ENCODE data around the gene GGACT.

The GGACT gene

DNA sequence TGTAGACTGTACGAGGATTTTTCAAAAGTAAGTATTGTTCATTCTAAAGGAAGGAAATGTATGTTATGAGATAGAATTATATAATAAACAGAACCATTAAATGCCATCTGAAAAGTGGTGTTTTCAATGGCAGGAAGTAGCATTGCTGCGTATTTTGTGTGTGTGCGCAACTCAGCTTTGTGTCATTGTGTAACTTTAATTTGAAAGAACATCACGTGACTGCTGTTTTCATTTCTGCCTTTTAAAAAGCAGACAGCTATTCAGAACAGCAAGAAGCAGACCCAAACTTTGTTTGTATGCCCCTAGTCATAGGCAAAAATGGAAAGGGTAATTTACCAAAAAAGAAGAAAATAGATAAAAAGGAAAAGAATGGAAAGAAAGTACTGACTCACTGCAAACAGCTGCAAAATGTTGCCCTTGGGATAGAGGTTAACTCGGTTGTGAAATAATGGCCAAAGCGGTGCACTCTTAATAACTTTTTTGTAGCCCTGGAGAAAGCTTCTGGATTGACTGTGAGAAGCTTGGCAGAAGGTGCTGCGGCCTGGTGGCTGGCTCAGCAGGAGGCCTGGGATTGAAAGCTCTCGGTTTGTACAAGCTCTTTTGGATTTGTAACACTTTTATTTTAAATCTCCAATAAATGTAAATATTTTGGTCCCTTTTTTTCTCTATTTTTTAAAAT, 97.3 kb downstream of the GGACT start:
- no peak overlapping the region for H3K4me3 ChIP-seq (ENCODE audit: control insufficient read depth, low read depth, low read length)
- TF ChIP-seq, protein P1, sequence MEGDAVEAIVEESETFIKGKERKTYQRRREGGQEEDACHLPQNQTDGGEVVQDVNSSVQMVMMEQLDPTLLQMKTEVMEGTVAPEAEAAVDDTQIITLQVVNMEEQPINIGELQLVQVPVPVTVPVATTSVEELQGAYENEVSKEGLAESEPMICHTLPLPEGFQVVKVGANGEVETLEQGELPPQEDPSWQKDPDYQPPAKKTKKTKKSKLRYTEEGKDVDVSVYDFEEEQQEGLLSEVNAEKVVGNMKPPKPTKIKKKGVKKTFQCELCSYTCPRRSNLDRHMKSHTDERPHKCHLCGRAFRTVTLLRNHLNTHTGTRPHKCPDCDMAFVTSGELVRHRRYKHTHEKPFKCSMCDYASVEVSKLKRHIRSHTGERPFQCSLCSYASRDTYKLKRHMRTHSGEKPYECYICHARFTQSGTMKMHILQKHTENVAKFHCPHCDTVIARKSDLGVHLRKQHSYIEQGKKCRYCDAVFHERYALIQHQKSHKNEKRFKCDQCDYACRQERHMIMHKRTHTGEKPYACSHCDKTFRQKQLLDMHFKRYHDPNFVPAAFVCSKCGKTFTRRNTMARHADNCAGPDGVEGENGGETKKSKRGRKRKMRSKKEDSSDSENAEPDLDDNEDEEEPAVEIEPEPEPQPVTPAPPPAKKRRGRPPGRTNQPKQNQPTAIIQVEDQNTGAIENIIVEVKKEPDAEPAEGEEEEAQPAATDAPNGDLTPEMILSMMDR (IDR thresholded peaks at IDR 0.05; ENCODE audit: control insufficient read depth, insufficient read depth, low read depth, low read length, missing control alignments): peak; percentile 27
- peak; percentile 59 for DNase-seq (ENCODE audit: low read depth)

GRCh38 chr13:100490692-100491091, 97.9 kb downstream of the GGACT start:
- TF ChIP-seq, protein P1 (IDR thresholded peaks at IDR 0.05; ENCODE audit: control insufficient read depth, insufficient read depth, low read depth, low read length, missing control alignments): no peak
- no peak overlapping the region for H3K4me3 ChIP-seq (ENCODE audit: control insufficient read depth, low read depth, low read length)
- DNase-seq (ENCODE audit: low read depth): no peak

DNA sequence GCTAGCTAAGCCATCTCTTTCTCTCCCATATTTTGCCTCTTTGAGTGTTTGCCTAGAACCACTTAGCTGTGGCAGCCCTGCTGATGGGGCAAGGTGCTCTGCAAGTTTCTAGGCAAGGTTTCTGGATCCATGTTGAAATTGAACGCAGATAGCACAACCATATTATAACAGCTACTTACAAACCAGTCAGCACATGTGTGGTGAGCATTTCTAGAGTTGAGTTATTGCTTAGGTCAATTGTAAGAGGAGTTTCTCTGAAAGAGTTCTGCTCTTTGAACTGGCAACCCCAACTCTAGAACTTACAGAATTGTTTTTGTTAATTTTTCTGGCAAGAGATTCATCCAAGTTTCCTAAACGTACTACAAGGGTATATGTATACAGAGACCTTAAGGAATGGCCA, 103.3 kb downstream of the GGACT start:
- TF ChIP-seq, protein P1 (IDR thresholded peaks at IDR 0.05; ENCODE audit: control insufficient read depth, insufficient read depth, low read depth, low read length, missing control alignments): no peak
- DNase-seq (ENCODE audit: low read depth): no peak
- no peak overlapping the region for H3K4me3 ChIP-seq (ENCODE audit: control insufficient read depth, low read depth, low read length)

GRCh38 chr13:100484702-100485101, 103.9 kb downstream of the GGACT start:
- H3K4me3 ChIP-seq (ENCODE audit: control insufficient read depth, low read depth, low read length): no peak overlapping the region
- DNase-seq (ENCODE audit: low read depth): peak; percentile 7
- TF ChIP-seq, protein P1 (IDR thresholded peaks at IDR 0.05; ENCODE audit: control insufficient read depth, insufficient read depth, low read depth, low read length, missing control alignments): no peak

DNA sequence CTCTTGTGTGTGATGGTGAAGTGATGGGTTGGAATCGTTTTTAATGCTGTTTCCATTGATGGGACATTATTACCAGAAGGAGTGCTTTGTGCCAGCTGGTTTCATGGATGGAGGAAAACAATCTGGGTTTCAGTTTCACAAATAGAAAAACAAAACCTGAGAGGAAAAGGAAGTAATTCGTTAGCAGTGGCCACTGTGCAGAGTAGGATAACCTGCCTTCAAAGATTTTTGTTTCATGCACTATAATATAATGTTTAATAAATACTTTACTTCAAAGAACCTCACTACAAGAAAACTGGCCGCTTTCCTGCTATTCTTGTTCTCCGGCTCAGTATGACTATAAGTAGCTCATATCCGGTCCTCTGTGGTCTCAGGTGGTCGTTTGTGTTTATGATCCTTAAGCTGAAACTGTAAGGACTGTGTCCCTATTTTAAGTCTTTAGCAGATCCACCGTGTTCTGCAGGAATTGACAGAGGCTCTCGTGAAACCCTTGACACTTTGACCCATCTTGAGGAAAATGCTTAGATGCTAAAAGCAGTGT, 104.7 kb downstream of the GGACT start:
- no peak overlapping the region for H3K4me3 ChIP-seq (ENCODE audit: control insufficient read depth, low read depth, low read length)
- TF ChIP-seq, protein P1 (IDR thresholded peaks at IDR 0.05; ENCODE audit: control insufficient read depth, insufficient read depth, low read depth, low read length, missing control alignments): no peak
- DNase-seq (ENCODE audit: low read depth): no peak

DNA sequence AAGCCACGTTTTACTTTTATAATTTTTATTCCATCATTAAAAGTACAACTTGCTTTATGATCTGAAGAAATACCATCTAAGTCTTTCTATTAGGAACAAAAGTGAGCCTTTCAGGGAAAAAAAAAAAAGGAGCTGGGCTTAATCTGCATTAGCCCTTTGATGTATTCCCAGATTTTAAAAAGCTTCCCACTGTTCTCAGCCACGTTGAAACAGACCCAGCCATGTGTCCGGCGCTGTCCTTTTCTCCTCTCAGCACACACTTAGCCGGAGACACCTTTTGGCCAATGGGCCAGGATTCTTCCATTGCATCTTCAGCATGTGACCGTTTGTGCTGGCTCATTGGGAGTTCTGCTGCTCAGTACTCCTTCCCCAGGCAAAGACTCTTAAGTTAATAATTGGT, 105.5 kb downstream of the GGACT start:
- H3K4me3 ChIP-seq (ENCODE audit: control insufficient read depth, low read depth, low read length): no peak overlapping the region
- TF ChIP-seq, protein P1 (IDR thresholded peaks at IDR 0.05; ENCODE audit: control insufficient read depth, insufficient read depth, low read depth, low read length, missing control alignments): no peak
- DNase-seq (ENCODE audit: low read depth): no peak
